K562 treated with DMSO at 1 percent for 12 hours (cell line): ENCODE results near the gene C17orf58. TPM values are rescaled to one million over a fixed set of nuclear protein-coding genes. Genes with fewer than 3 reads are reported as not detected.

ENCODE experiments used
- total RNA-seq: library from RNA; unstranded; fragments of 300-600 nt; gene quantifications from 2 replicates; pipeline ENCODE4 v1.2.3, GENCODE V29; 2022; ENCODE audit not compliant: insufficient read depth

C17orf58 gene
- 7.6 and 17.1 TPM in 2 replicates for total RNA-seq

DNA sequence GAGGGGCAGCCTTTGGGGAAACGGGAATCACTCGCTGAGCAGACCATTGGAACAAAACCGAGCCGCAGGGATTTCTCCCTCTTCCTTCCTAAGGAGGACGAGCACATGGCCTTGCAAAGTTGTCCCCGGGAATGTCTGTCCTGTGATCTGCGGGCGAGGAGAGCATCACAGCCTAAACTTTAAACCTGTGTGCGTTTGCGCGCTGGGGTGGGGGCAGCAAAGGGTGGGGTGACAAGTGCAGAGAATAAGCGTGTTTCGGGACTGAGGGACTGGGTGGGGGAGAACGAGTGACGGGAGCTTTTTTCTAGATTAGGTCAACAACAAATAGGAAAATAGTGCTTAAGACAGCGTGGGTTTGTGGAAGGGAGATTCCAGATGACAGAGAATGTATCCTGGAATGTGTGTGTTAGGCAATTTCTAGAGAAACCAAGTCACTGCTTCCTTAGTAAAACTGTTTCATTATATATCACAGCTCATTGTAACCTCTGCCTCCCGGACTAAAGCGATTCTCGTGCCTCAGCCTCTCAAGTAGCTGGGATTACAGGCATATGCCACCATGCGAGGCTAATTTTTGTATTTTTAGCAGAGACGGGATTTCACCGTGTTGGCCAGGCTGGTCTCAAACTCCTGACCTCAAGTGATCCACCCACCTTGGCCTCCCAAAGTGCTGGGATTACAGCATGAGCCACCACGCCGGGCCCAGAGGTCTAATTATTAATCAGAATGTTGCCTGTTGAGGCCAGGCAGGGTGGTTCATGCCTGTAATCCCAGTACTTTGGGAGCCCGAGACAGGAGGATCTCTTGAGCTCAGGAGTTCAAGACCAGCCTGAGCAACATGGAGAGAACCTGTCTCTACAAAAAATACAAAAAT, at the start of gene C17orf58:
C17orf58 (minus strand) TSS at position 169 of the 871 bp plus-strand sequence. CDS start 271 bp downstream, outside the sequence.

DNA sequence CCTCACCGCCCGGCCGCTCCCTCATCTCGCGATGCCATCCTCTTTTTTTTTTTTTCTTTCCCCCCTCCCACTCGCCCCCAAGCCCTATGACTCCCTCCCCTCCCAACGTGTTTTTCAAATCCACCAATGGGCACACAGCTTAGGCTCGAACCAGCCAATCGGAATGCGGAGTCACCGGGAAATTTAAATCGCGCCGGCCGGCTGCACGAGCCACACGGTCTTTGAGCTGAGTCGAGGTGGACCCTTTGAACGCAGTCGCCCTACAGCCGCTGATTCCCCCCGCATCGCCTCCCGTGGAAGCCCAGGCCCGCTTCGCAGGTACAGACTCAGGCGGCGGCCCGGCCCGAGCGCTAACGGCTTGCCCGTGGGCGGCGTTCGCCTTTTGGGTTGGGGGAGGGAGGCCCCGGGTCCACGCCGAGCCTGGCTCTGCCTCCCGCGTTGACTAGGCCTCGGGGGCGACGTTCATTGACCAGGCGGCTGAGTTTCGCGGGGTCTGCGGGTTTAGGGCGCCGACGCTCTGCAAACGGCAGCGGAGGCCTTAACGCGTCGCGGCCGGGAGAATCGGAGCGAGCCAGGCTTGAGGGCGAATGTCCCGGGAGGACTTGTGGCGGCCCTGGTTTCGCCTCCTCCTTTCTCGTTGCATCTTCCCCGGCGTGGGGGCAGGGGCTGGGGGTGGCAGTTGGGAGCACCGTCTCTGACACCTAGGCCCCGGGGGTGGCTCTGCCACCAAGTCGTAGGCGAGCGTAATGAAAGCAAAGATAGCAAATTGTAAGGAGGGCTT, 39.4 kb upstream of the C17orf58 start, which contains the start of gene KPNA2:
KPNA2 (plus strand) TSS at position 213 of the 781 bp plus-strand sequence. CDS start 1,398 bp downstream, outside the sequence.

Other genes starting within 250 kb of the C17orf58 start
- gene BPTF, start 171.0 kb downstream of the C17orf58 start, total RNA-seq: 16.3 and 80.4 TPM in 2 replicates
- gene KPNA2, start 39.3 kb upstream of the C17orf58 start, total RNA-seq: 131 and 213 TPM in 2 replicates